Esophagus squamous epithelium (tissue), 4 donors: ENCODE results near the gene COL23A1.

ENCODE experiments used
- POLR2A ChIP-seq, 4 donors: fragments of 450-650 bp; IDR thresholded peaks; one replicate each; pipeline ENCODE4 v1.6.1; 2017; ENCODE audit warnings: antibody characterized with exemption in 4 of 4, mild to moderate bottlenecking in 4 of 4, moderate library complexity in 3 of 4
- TF ChIP-seq, protein P1 (sequence below), 6 experiments: fragments of 450-650 bp in 4 of 6; fragments of 200-600 bp in 2 of 6; sonication (generic) in 2 of 6; IDR thresholded peaks; one replicate each; pipeline ENCODE4 v1.5.1; 2016 to 2019; ENCODE audit warnings: antibody characterized with exemption in 6 of 6, mild to moderate bottlenecking in 4 of 6, moderate library complexity in 4 of 6

- TF ChIP-seq, protein P1, sequence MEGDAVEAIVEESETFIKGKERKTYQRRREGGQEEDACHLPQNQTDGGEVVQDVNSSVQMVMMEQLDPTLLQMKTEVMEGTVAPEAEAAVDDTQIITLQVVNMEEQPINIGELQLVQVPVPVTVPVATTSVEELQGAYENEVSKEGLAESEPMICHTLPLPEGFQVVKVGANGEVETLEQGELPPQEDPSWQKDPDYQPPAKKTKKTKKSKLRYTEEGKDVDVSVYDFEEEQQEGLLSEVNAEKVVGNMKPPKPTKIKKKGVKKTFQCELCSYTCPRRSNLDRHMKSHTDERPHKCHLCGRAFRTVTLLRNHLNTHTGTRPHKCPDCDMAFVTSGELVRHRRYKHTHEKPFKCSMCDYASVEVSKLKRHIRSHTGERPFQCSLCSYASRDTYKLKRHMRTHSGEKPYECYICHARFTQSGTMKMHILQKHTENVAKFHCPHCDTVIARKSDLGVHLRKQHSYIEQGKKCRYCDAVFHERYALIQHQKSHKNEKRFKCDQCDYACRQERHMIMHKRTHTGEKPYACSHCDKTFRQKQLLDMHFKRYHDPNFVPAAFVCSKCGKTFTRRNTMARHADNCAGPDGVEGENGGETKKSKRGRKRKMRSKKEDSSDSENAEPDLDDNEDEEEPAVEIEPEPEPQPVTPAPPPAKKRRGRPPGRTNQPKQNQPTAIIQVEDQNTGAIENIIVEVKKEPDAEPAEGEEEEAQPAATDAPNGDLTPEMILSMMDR (IDR thresholded peaks at IDR 0.05): no peak
- no peak for TF ChIP-seq POLR2A (IDR thresholded peaks at IDR 0.05)
Observed at GRCh38 chr5:178308541-178309092, 281.6 kb downstream of the COL23A1 start.
